ENCODE data around the gene DDX41. TPM values are rescaled to one million over a fixed set of nuclear protein-coding genes. Genes with fewer than 3 reads are reported as not detected.
A peak's percentile ranks its signal among the peaks of the same experiment; 100 is the strongest.

The DDX41 gene
- total and polyA plus RNA-seq, 5 donors from 2014 or later = 41.8 to 73.2 (median 46.5) TPM

DNA sequence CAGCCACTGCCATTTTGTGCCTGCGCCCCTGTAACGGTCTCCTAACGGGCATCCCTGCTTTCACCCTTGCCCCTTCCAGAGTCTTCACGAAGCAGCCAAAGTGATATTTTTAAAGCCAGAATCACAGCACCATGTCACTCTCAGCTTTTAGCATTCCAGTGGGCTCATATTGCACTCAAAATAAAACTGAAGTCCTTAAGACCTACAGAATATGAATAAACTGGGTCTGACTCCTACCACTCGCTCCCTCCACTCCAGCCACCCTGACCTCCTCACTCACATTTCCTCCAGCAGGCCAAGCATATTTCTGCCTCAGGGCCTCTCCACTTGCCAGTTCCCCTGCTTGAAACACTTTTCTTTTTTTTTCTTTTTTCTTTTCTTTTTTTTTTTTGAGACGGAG is 16.9 kb downstream of the DDX41 start:
- Mint-ChIP-seq H3K9me3 (no peaks in the 10 kb centered on the region), H3K4me1 (peaks cover 0 to 26% (median 11%) of the 10 kb centered on the region in 4 donors), H3K36me3 (no peaks in the 10 kb centered on the region), H3K4me3 (peak overlapping the region; percentile 29 to 71 (median 46)), H3K27me3 (peaks cover 9% of the 10 kb centered on the region), H3K27ac (peak overlapping the region in 1 of 3 donors; percentile 7)
- Histone ChIP-seq H3K9me3 (ENCODE audit: control insufficient read depth in 2 of 2, low read length in 2 of 2) (no peaks in the 10 kb centered on the region), H3K27ac (ENCODE audit: insufficient read depth, low read length, poor library complexity, severe bottlenecking) (no peak overlapping the region), H3K4me1 (ENCODE audit: control insufficient read depth, insufficient read depth, low read length, poor library complexity, severe bottlenecking) (peaks cover 26% of the 10 kb centered on the region), H3K36me3 (ENCODE audit: control insufficient read depth, insufficient read depth, low read length) (no peaks in the 10 kb centered on the region), H3K27me3 (ENCODE audit: control insufficient read depth, insufficient read depth, low read length) (peaks cover 3% of the 10 kb centered on the region), H3K4me3 (ENCODE audit: low read depth, low read length) (no peak overlapping the region)
- ATAC-seq (ENCODE audit: low read depth in 2 of 2) = no peak
- no peak for DNase-seq

DNA sequence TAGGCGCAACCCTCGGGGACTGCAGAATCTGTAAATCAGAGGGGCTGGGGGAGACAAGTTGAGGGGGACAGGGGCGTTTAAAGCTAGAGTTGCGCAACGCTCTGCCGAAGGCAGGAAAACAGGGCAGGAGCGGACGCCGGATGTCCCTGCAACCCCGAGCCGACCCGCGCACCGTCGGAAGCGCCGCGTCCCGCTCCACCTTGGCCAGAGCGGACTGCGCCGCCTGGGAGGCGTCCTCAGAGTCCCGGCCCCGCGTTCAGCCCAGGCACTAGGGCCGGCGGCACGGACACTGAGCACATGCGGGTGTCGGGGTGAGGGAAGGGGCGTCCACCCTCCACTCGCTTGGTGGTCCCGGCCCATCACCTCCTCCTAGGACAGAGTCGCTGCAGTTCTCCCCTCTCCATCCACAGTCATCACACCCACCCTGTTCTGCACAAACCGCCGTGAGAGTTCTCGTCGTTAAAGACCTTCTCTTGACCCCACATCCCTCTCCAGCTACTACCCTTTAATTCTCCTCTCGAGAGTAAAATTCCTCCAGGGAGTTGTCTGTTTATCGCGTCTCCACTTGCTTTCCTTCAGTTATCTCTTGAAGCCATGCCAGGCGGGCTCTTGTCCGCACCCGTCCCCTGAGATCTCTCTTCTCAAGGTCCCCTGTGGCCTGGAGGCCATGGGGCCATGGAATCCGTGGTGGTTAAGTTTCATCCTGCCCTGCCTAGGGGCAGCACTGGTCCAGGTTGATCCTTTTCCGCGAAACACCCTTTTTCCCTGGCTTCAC is 18.6 kb downstream of the DDX41 start:
- no peaks in the 10 kb centered on the region for H3K36me3 ChIP-seq (ENCODE audit: control insufficient read depth, insufficient read depth, low read length)
- peak overlapping the region in 2 of 3 donors; percentile 54 to 55 for H3K27ac Mint-ChIP-seq
- ATAC-seq (ENCODE audit: low read depth in 2 of 2) (no peak), DNase-seq (peak in 1 of 3 donors; percentile 14)
- no peaks in the 10 kb centered on the region for H3K9me3 ChIP-seq (ENCODE audit: control insufficient read depth in 2 of 2, low read length in 2 of 2)
- H3K4me1 Mint-ChIP-seq = peaks cover 0 to 29% (median 12%) of the 10 kb centered on the region in 4 donors
- H3K4me1 ChIP-seq (ENCODE audit: control insufficient read depth, insufficient read depth, low read length, poor library complexity, severe bottlenecking) = peaks cover 26% of the 10 kb centered on the region
- no peaks in the 10 kb centered on the region for H3K9me3 Mint-ChIP-seq
- peaks cover 3% of the 10 kb centered on the region for H3K27me3 ChIP-seq (ENCODE audit: control insufficient read depth, insufficient read depth, low read length)
- peak overlapping the region; percentile 81 to 96 (median 88) for H3K4me3 Mint-ChIP-seq
- H3K27ac ChIP-seq (ENCODE audit: insufficient read depth, low read length, poor library complexity, severe bottlenecking) = peak overlapping the region; percentile 15
- no peaks in the 10 kb centered on the region for H3K36me3 Mint-ChIP-seq
- H3K4me3 ChIP-seq (ENCODE audit: low read depth, low read length) = peak overlapping the region; percentile 53
- H3K27me3 Mint-ChIP-seq = peaks cover 9% of the 10 kb centered on the region

DNA sequence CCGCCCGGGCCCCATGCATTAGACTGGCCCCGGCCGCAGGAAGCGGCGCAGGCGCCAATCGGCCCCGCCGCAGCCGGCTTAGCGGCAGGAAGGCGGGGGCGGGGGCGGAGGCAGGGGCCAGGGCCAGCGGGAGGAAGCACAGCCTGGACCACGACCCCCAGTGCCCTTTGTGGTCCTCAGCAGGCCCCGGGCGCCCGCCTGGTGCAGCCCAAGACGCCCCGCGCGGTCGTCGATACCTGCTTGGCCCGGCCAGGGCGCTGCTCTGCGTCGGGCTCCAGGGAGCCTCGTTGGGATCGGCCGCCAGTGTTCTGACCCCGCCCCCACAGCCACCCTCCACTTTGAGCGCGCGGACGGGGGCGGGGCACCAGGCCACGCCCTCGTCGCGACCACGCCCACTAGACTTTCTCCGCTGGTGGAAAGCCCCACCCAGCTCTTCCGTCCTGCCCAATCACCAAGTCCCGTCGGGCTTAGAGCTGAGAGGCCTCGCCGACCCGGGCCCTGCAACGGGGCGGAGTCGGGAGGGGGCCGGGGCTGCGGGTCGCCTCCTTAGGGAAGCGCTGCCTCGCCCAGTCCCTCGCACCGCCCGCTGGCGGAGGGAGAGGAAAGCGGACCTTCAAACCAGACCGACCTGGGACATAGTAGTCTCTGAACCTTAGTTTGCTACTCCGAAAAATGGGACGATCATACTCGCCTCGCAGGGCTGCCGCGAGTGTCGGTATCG is 19.3 kb downstream of the DDX41 start, which contains the start of gene PDLIM7:
PDLIM7 (minus strand) TSS at position 313 of the 721 bp plus-strand sequence. CDS start 1,092 bp downstream, outside the sequence.
- H3K9me3 Mint-ChIP-seq = no peaks in the 10 kb centered on the region
- H3K4me1 Mint-ChIP-seq = peaks cover 0 to 32% (median 15%) of the 10 kb centered on the region in 4 donors
- peak; percentile 88 for ATAC-seq (ENCODE audit: low read depth in 2 of 2)
- Histone ChIP-seq H3K9me3 (ENCODE audit: control insufficient read depth in 2 of 2, low read length in 2 of 2) (no peaks in the 10 kb centered on the region), H3K27me3 (ENCODE audit: control insufficient read depth, insufficient read depth, low read length) (peaks cover 3% of the 10 kb centered on the region), H3K27ac (ENCODE audit: insufficient read depth, low read length, poor library complexity, severe bottlenecking) (peak within 1 kb of the TSS; percentile 15), H3K4me1 (ENCODE audit: control insufficient read depth, insufficient read depth, low read length, poor library complexity, severe bottlenecking) (peaks cover 26% of the 10 kb centered on the region), H3K4me3 (ENCODE audit: low read depth, low read length) (peak within 1 kb of the TSS; percentile 53), H3K36me3 (ENCODE audit: control insufficient read depth, insufficient read depth, low read length) (no peaks in the 10 kb centered on the region)
- peak within 1 kb of the TSS in 2 of 3 donors; percentile 54 to 55 for H3K27ac Mint-ChIP-seq
- peaks cover 4% of the 10 kb centered on the region for H3K36me3 Mint-ChIP-seq
- peak; percentile 92 to 96 (median 92) for DNase-seq
- peaks cover 9% of the 10 kb centered on the region for H3K27me3 Mint-ChIP-seq
- peak within 1 kb of the TSS; percentile 81 to 96 (median 88) for H3K4me3 Mint-ChIP-seq

DNA sequence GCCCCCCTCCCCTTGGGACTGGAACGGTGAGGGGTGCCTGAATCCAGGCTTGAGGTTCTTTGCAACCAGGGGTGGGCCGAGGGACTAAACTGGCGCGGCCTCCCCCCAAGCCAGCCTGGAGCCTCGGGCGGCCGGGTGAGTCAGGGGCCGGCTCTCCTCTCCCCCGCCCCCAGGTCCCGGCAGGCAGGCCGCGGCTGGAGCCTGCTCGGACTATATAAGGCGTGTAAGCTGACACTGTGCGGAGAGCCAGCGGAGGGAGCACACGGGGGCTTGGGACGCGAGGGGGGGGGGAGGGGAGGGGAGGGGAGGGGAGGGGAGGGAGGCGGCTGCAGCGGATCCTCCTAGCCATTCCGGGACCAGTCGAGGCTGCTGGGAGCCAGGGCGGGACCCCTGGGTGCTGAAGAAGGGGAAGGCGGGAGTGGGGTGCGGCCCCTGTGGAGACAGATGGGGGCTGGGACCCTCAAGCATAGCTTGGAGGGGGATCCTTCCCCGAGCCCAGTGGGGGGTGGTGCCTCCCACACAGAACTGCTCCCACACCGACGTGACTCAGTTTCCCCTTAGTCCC is 20.0 kb downstream of the DDX41 start:
- no peak for DNase-seq
- Histone ChIP-seq H3K4me1 (ENCODE audit: control insufficient read depth, insufficient read depth, low read length, poor library complexity, severe bottlenecking) (peaks cover 26% of the 10 kb centered on the region), H3K9me3 (ENCODE audit: control insufficient read depth in 2 of 2, low read length in 2 of 2) (no peaks in the 10 kb centered on the region), H3K4me3 (ENCODE audit: low read depth, low read length) (no peak overlapping the region), H3K27ac (ENCODE audit: insufficient read depth, low read length, poor library complexity, severe bottlenecking) (peak overlapping the region; percentile 15), H3K27me3 (ENCODE audit: control insufficient read depth, insufficient read depth, low read length) (peaks cover 3% of the 10 kb centered on the region), H3K36me3 (ENCODE audit: control insufficient read depth, insufficient read depth, low read length) (no peaks in the 10 kb centered on the region)
- no peak overlapping the region for H3K27ac Mint-ChIP-seq
- H3K4me1 Mint-ChIP-seq = peaks cover 0 to 32% (median 15%) of the 10 kb centered on the region in 4 donors
- H3K27me3 Mint-ChIP-seq = peaks cover 9% of the 10 kb centered on the region
- H3K4me3 Mint-ChIP-seq = peak overlapping the region in 3 of 4 donors; percentile 30 to 65 (median 35)
- no peaks in the 10 kb centered on the region for H3K9me3 Mint-ChIP-seq
- ATAC-seq (ENCODE audit: low read depth in 2 of 2) = no peak
- H3K36me3 Mint-ChIP-seq = peaks cover 4% of the 10 kb centered on the region

DNA sequence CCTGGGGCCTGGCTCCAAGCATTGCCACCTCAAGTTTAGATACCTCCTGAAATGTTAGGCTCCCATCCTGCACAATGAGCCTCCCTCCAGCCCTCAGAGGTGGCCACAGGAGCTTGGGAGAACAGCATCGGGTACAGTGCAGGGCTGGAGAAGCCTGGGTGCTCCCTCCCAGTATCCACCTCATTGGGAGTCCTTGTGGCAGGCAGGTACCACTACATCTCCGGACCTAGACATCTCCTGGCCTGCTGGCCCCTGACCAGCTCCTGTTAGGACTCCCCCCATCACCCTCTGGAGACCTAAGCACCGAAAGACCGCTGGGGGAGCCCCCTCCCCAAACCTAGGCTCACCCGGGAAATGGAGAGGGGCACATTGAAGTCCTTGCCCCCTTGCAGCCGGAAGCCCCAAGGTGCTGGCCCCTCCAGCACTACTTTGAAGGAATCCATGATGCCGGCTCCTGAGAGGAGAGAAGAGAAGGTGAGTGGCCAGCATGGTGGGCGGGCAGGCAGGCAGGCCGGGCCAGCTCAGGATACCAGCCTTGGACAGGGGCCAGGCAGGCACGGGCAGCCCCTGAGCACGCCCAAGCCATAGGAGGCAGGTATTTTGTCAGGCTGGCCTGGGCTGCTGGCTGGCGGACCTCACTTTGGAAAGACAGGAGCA is 20.6 kb downstream of the DDX41 start:
- Mint-ChIP-seq H3K9me3 (no peaks in the 10 kb centered on the region), H3K4me1 (peaks cover 0 to 32% (median 15%) of the 10 kb centered on the region in 4 donors), H3K4me3 (peak overlapping the region; percentile 30 to 89 (median 59)), H3K27ac (no peak overlapping the region), H3K36me3 (peaks cover 4% of the 10 kb centered on the region), H3K27me3 (peaks cover 9% of the 10 kb centered on the region)
- peaks cover 26% of the 10 kb centered on the region for H3K4me1 ChIP-seq (ENCODE audit: control insufficient read depth, insufficient read depth, low read length, poor library complexity, severe bottlenecking)
- ATAC-seq (ENCODE audit: low read depth in 2 of 2) = no peak
- H3K9me3 ChIP-seq (ENCODE audit: control insufficient read depth in 2 of 2, low read length in 2 of 2) = no peaks in the 10 kb centered on the region
- H3K27ac ChIP-seq (ENCODE audit: insufficient read depth, low read length, poor library complexity, severe bottlenecking) = no peak overlapping the region
- H3K4me3 ChIP-seq (ENCODE audit: low read depth, low read length) = no peak overlapping the region
- peaks cover 3% of the 10 kb centered on the region for H3K27me3 ChIP-seq (ENCODE audit: control insufficient read depth, insufficient read depth, low read length)
- DNase-seq = no peak
- H3K36me3 ChIP-seq (ENCODE audit: control insufficient read depth, insufficient read depth, low read length) = no peaks in the 10 kb centered on the region

DNA sequence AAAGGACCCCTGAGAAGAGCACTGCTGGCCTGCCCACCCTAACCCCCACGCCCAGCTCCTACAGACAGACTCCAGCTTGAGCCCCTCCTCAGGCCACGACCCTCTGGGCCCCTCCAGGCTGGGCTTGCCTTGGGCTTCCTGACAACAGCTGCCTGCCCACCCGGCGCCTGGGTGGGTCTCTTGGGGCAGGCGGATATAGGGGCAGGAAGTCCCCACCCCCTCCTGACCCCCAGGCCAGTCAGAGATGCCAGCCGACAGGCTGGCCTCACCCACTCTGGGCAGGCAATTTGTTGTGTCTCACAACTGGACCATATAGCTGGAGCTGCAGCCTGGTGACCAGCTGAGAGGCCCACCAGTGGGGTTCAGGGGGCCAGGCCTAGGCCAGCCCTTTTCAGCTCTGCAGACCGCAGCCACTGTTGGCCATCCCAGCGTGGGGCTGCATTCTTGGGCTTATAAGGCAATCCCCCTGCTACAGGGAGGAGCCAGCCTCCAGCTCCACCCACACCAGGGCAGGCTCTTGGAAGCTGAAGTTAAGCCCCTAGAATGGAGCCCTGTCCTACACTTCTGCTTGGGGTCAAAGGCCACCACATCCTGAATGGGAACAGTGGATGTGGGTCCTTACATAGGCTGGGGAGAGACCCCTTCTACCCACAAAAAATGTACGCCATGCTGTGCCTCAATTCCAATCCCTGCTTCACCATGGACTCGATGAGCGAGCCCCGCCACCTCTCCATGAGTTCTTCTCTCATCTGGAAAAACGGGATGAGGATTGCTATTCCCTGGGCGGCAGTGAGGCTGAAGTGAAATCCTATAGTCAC is 21.3 kb downstream of the DDX41 start:
- Histone ChIP-seq H3K27me3 (ENCODE audit: control insufficient read depth, insufficient read depth, low read length) (peaks cover 3% of the 10 kb centered on the region), H3K4me1 (ENCODE audit: control insufficient read depth, insufficient read depth, low read length, poor library complexity, severe bottlenecking) (peaks cover 21% of the 10 kb centered on the region), H3K27ac (ENCODE audit: insufficient read depth, low read length, poor library complexity, severe bottlenecking) (no peak overlapping the region), H3K9me3 (ENCODE audit: control insufficient read depth in 2 of 2, low read length in 2 of 2) (no peaks in the 10 kb centered on the region), H3K36me3 (ENCODE audit: control insufficient read depth, insufficient read depth, low read length) (no peaks in the 10 kb centered on the region), H3K4me3 (ENCODE audit: low read depth, low read length) (no peak overlapping the region)
- Mint-ChIP-seq H3K4me3 (peak overlapping the region; percentile 30 to 89 (median 58)), H3K9me3 (no peaks in the 10 kb centered on the region), H3K4me1 (peaks cover 0 to 30% (median 12%) of the 10 kb centered on the region in 4 donors), H3K27me3 (peaks cover 9% of the 10 kb centered on the region), H3K27ac (no peak overlapping the region), H3K36me3 (peaks cover 4% of the 10 kb centered on the region)
- DNase-seq = no peak
- no peak for ATAC-seq (ENCODE audit: low read depth in 2 of 2)

Data from CD4-positive, CD25-positive, alpha-beta regulatory T cell (primary cell).